Gastroesophageal sphincter (tissue), 4 donors: ENCODE results near the gene C1orf198. TPM values are rescaled to one million over a fixed set of nuclear protein-coding genes. Genes with fewer than 3 reads are reported as not detected.

Source experiments
- ATAC-seq: fragments of 150-250 bp; one replicate; pipeline ENCODE4 v1.9.1; 2016; ENCODE audit warnings: mild to moderate bottlenecking, moderate library complexity
- H3K27ac ChIP-seq, 4 donors: fragments of 200-600 bp; sonication (generic) in 3 of 4; 1 replicate in 3 of 4; 2 replicates in 1 of 4; pipeline ENCODE4 v1.5.1; 2016 to 2019
- H3K27me3 ChIP-seq: fragments of 200-600 bp; sonication (generic); one replicate; pipeline ENCODE4 v1.5.1; 2019
- H3K36me3 ChIP-seq, 2 donors: fragments of 200-600 bp; sonication (generic); one replicate each; pipeline ENCODE4 v1.5.1; 2019; ENCODE audit warnings: control low read depth in 1 of 2
- H3K4me1 ChIP-seq, 3 donors: fragments of 200-600 bp; sonication (generic); 1 replicate in 2 of 3; 2 replicates in 1 of 3; pipeline ENCODE4 v1.5.1; 2016 to 2019; ENCODE audit warnings: control low read depth in 2 of 3
- H3K4me3 ChIP-seq, 2 donors: fragments of 200-600 bp; sonication (generic); one replicate each; pipeline ENCODE4 v1.5.1; 2019; ENCODE audit warnings: mild to moderate bottlenecking in 1 of 2, moderate library complexity in 1 of 2
- H3K9me3 ChIP-seq, 3 donors: fragments of 200-600 bp; sonication (generic); one replicate each; pipeline ENCODE4 v1.5.1; 2017 to 2019; ENCODE audit warnings: control low read depth in 2 of 3
- CTCF ChIP-seq, 4 experiments: fragments of 200-600 bp in 2 of 4; fragments of 450-650 bp in 2 of 4; sonication (generic) in 1 of 4; IDR thresholded peaks; one replicate each; pipeline ENCODE4 v1.5.1; 2017 to 2019; ENCODE audit warnings: antibody characterized with exemption in 4 of 4, mild to moderate bottlenecking in 2 of 4, moderate library complexity in 2 of 4
- EP300 ChIP-seq: sonication (generic); formaldehyde crosslinking; IDR thresholded peaks from one replicate; pipeline ENCODE4 v1.6.1; 2017; ENCODE audit warnings: antibody characterized with exemption, mild to moderate bottlenecking
- POLR2A ChIP-seq, 2 donors: fragments of 450-650 bp; IDR thresholded peaks; one replicate each; pipeline ENCODE4 v1.6.1; 2017; ENCODE audit warnings: antibody characterized with exemption in 2 of 2, mild to moderate bottlenecking in 2 of 2, moderate library complexity in 1 of 2
- POLR2AphosphoS5 ChIP-seq: sonication (generic); formaldehyde crosslinking; IDR thresholded peaks from one replicate; pipeline ENCODE4 v1.6.1; 2017; ENCODE audit warnings: antibody characterized with exemption
- WGBS, 2 donors: methylation state at CpG; one replicate each; pipeline ENCODE4 v1.1.5; 2018; ENCODE audit warnings: low coverage in 1 of 2; 5-methylcytosine and 5-hydroxymethylcytosine counted together
- total RNA-seq, 4 donors: library from RNA; depleted of rRNA; stranded (reverse); fragments of >200 nt; gene quantifications; one replicate each; pipeline ENCODE4 v1.1.0, GENCODE V29; 2016

C1orf198 gene
- total RNA-seq, 4 donors from 2014 or later = 115 to 219 (median 172) TPM

GRCh38 chr1:230876660-230877059 is 8.3 kb upstream of the C1orf198 start:
- Histone ChIP-seq H3K4me1 (peaks cover 3 to 20% (median 10%) of the 10 kb centered on the region in 3 donors), H3K4me3 (no peak overlapping the region), H3K9me3 (no peaks in the 10 kb centered on the region), H3K27me3 (no peaks in the 10 kb centered on the region), H3K27ac (no peak overlapping the region), H3K36me3 (no peaks in the 10 kb centered on the region)
- WGBS, 2 donors = 72 to 97% methylated on average over 4 to 6 of the region's 6 CpGs
- TF ChIP-seq POLR2AphosphoS5 (no peak), EP300 (no peak), POLR2A (IDR thresholded peaks at IDR 0.05) (no peak), CTCF (IDR thresholded peaks at IDR 0.05) (no peak)
- ATAC-seq = no peak

- Histone ChIP-seq H3K36me3 (no peaks in the 10 kb centered on the region), H3K4me1 (peaks cover 3 to 20% (median 10%) of the 10 kb centered on the region in 3 donors), H3K27me3 (no peaks in the 10 kb centered on the region), H3K27ac (no peak overlapping the region), H3K9me3 (no peaks in the 10 kb centered on the region), H3K4me3 (no peak overlapping the region)
- no peak for ATAC-seq
- TF ChIP-seq CTCF (IDR thresholded peaks at IDR 0.05) = no peak
- no peak for TF ChIP-seq POLR2A (IDR thresholded peaks at IDR 0.05)
- TF ChIP-seq POLR2AphosphoS5 = no peak
- TF ChIP-seq EP300 = no peak
- 88 to 90% methylated on average over 7 of the region's 8 CpGs for WGBS, 2 donors
Observed at GRCh38 chr1:230875370-230875769, 7.0 kb upstream of the C1orf198 start.

- no peak for ATAC-seq
Observed at GRCh38 chr1:230870916-230871315, 2.6 kb upstream of the C1orf198 start.

GRCh38 chr1:230869500-230869899 is 1.2 kb upstream of the C1orf198 start:
- 30 to 42% methylated on average over 3 to 4 of the region's 4 CpGs for WGBS, 2 donors
- no peak for ATAC-seq
- peak overlapping the region in 1 of 2 donors; percentile 98 for H3K4me3 ChIP-seq

More at GRCh38 chr1:230870916-230871315, 2.6 kb upstream of the C1orf198 start:
- WGBS, 2 donors = 94 to 100% methylated on average over 3 of the region's 4 CpGs
- H3K36me3 ChIP-seq = no peaks in the 10 kb centered on the region
- no peaks in the 10 kb centered on the region for H3K27me3 ChIP-seq
- peaks cover 1 to 26% (median 8%) of the 10 kb centered on the region in 3 donors for H3K4me1 ChIP-seq
- H3K4me3 ChIP-seq = no peak overlapping the region
- H3K9me3 ChIP-seq = no peaks in the 10 kb centered on the region
- TF ChIP-seq POLR2A (IDR thresholded peaks at IDR 0.05) (no peak), CTCF (IDR thresholded peaks at IDR 0.05) (no peak), EP300 (no peak), POLR2AphosphoS5 (no peak)
- H3K27ac ChIP-seq = peak overlapping the region in 1 of 4 donors; percentile 2

GRCh38 chr1:230868736-230869385 is 540 bp upstream of the C1orf198 start:
- no peaks in the 10 kb centered on the region for H3K36me3 ChIP-seq
- no peaks in the 10 kb centered on the region for H3K27me3 ChIP-seq
- peak overlapping the region; percentile 85 to 96 (median 93) for H3K27ac ChIP-seq
- peak overlapping the region; percentile 76 to 98 for H3K4me3 ChIP-seq
- H3K9me3 ChIP-seq = no peaks in the 10 kb centered on the region
- peak; percentile 59 for ATAC-seq
- TF ChIP-seq POLR2A (IDR thresholded peaks at IDR 0.05) = no peak
- peak in 1 of 4 experiments; percentile 10 for TF ChIP-seq CTCF (IDR thresholded peaks at IDR 0.05)
- peaks cover 2 to 46% (median 17%) of the 10 kb centered on the region in 3 donors for H3K4me1 ChIP-seq
- WGBS, 2 donors = 0 to 60% methylated on average over 1 of the region's 40 CpGs

More at GRCh38 chr1:230869500-230869899, 1.2 kb upstream of the C1orf198 start:
- Histone ChIP-seq H3K9me3 (no peaks in the 10 kb centered on the region), H3K4me1 (peaks cover 2 to 40% (median 17%) of the 10 kb centered on the region in 3 donors), H3K27me3 (no peaks in the 10 kb centered on the region), H3K36me3 (no peaks in the 10 kb centered on the region), H3K27ac (peak overlapping the region; percentile 85 to 96 (median 93))
- peak; percentile 53 for TF ChIP-seq POLR2AphosphoS5
- no peak for TF ChIP-seq POLR2A (IDR thresholded peaks at IDR 0.05)
- TF ChIP-seq EP300 = no peak
